Esophagus squamous epithelium (tissue), 5 donors: ENCODE data around the gene ETV7. TPM values are rescaled to one million over a fixed set of nuclear protein-coding genes. Genes with fewer than 3 reads are reported as not detected.
"Not testable (repeated sequence)": the region's sequence is repeated elsewhere in the genome, so short reads cannot be mapped to it uniquely, and the experiment has no call there.

Source experiments
- DNase-seq: peaks from one replicate; lab custom pipeline; 2025; lab: John Stamatoyannopoulos, UW
- H3K27ac ChIP-seq, 4 donors: fragments of 200-600 bp; sonication (generic); one replicate each; pipeline ENCODE4 v1.5.1; 2016 to 2019; ENCODE audit warnings: mild to moderate bottlenecking in 1 of 4
- H3K27me3 ChIP-seq, 4 donors: fragments of 200-600 bp; sonication (generic); 1 replicate in 3 of 4; 2 replicates in 1 of 4; pipeline versions ENCODE4 v1.5.1 to v1.6.0; 2017 to 2021; ENCODE audit warnings: antibody characterized with exemption in 1 of 4
- H3K36me3 ChIP-seq, 3 donors: fragments of 200-600 bp; sonication (generic); one replicate each; pipeline ENCODE4 v1.5.1; 2016 to 2019
- H3K4me1 ChIP-seq, 3 donors: fragments of 200-600 bp; sonication (generic); one replicate each; pipeline ENCODE4 v1.5.1; 2017 to 2019
- H3K4me3 ChIP-seq, 4 donors: fragments of 200-600 bp; sonication (generic); 1 replicate in 3 of 4; 2 replicates in 1 of 4; pipeline ENCODE4 v1.5.1; 2016 to 2019; ENCODE audit warnings: mild to moderate bottlenecking in 2 of 4, moderate library complexity in 1 of 4
- H3K9me3 ChIP-seq, 3 donors: fragments of 200-600 bp; sonication (generic); one replicate each; pipeline ENCODE4 v1.5.1; 2016 to 2019
- CTCF ChIP-seq, 6 experiments: fragments of 450-650 bp in 4 of 6; fragments of 200-600 bp in 2 of 6; sonication (generic) in 2 of 6; IDR thresholded peaks; one replicate each; pipeline ENCODE4 v1.5.1; 2016 to 2019; ENCODE audit warnings: antibody characterized with exemption in 6 of 6, mild to moderate bottlenecking in 4 of 6, moderate library complexity in 4 of 6
- POLR2A ChIP-seq, 4 donors: fragments of 450-650 bp; IDR thresholded peaks; one replicate each; pipeline ENCODE4 v1.6.1; 2017; ENCODE audit warnings: antibody characterized with exemption in 4 of 4, mild to moderate bottlenecking in 4 of 4, moderate library complexity in 3 of 4
- WGBS, 2 donors: methylation state at CpG; one replicate each; pipeline ENCODE4 v1.1.5; 2018; 5-methylcytosine and 5-hydroxymethylcytosine counted together
- intact Hi-C: fragments of 100-400 bp; cut with DNase I; formaldehyde crosslinking; loops from one replicate; pipeline ENCODE4 v1.15.0; 2022
- total RNA-seq, 4 donors: library from RNA; depleted of rRNA; stranded (reverse); fragments of >200 nt; gene quantifications; one replicate each; pipeline ENCODE4 v1.1.0, GENCODE V29; 2016
- donor health status: DM: yes; HTN: yes; CAD: no.

Gene ETV7
- total RNA-seq, 4 donors from 2014 or later, result 1.3 to 7.3 (median 2.3) TPM

GRCh38 chr6:36418558-36418957 lies 31.1 kb upstream of the ETV7 start:
- no peak for DNase-seq
- H3K27me3 ChIP-seq, result no peaks in the 10 kb centered on the region
- H3K27ac ChIP-seq, result no peak overlapping the region
- peaks cover 6 to 28% (median 12%) of the 10 kb centered on the region in 3 donors for H3K4me1 ChIP-seq
- H3K9me3 ChIP-seq, result no peaks in the 10 kb centered on the region
- H3K36me3 ChIP-seq, result no peaks in the 10 kb centered on the region
- WGBS, 2 donors, result 24 to 46% methylated on average over 3 of the region's 3 CpGs
- H3K4me3 ChIP-seq, result no peak overlapping the region
- intact Hi-C loops, result no loop called here
- no peak for TF ChIP-seq CTCF (IDR thresholded peaks at IDR 0.05)
- no peak for TF ChIP-seq POLR2A (IDR thresholded peaks at IDR 0.05)

GRCh38 chr6:36414481-36414880 lies 27.0 kb upstream of the ETV7 start:
- Histone ChIP-seq H3K4me1 (peaks cover 0 to 11% (median 3%) of the 10 kb centered on the region in 3 donors), H3K4me3 (no peak overlapping the region), H3K27me3 (no peaks in the 10 kb centered on the region), H3K9me3 (no peaks in the 10 kb centered on the region), H3K27ac (no peak overlapping the region), H3K36me3 (no peaks in the 10 kb centered on the region)
- intact Hi-C loops, result no loop called here
- no peak for DNase-seq
- TF ChIP-seq POLR2A (IDR thresholded peaks at IDR 0.05), result no peak
- TF ChIP-seq CTCF (IDR thresholded peaks at IDR 0.05), result no peak
- 62 to 64% methylated on average over 1 of the region's 1 CpG for WGBS, 2 donors

GRCh38 chr6:36413489-36414480 lies 26.3 kb upstream of the ETV7 start:
- TF ChIP-seq CTCF (IDR thresholded peaks at IDR 0.05) (no peak), POLR2A (IDR thresholded peaks at IDR 0.05) (no peak)
- Histone ChIP-seq H3K36me3 (no peaks in the 10 kb centered on the region), H3K4me3 (no peak overlapping the region), H3K9me3 (no peaks in the 10 kb centered on the region), H3K27ac (no peak overlapping the region), H3K4me1 (peaks cover 0 to 4% (median under 1%) of the 10 kb centered on the region in 3 donors), H3K27me3 (no peaks in the 10 kb centered on the region)
- 87% methylated on average over 4 of the region's 4 CpGs for WGBS, 2 donors
- DNase-seq, result no peak
- intact Hi-C loops, result no loop called here

- 65 to 69% methylated on average over 5 of the region's 5 CpGs for WGBS, 2 donors
- H3K9me3 ChIP-seq, H3K27me3 ChIP-seq, H3K4me1 ChIP-seq, H3K27ac ChIP-seq, H3K4me3 ChIP-seq, DNase-seq, H3K36me3 ChIP-seq, intact Hi-C loops: not testable (repeated sequence)
These were observed 22.2 kb upstream of the ETV7 start for GRCh38 chr6:36409718-36410117.

GRCh38 chr6:36404164-36404563 lies 16.7 kb upstream of the ETV7 start:
- Histone ChIP-seq H3K36me3 (no peaks in the 10 kb centered on the region), H3K27me3 (no peaks in the 10 kb centered on the region), H3K9me3 (no peaks in the 10 kb centered on the region), H3K4me1 (no peaks in the 10 kb centered on the region), H3K27ac (no peak overlapping the region), H3K4me3 (no peak overlapping the region)
- intact Hi-C loops, result no loop called here
- whole genome bisulfite sequencing, 2 donors, result 87 to 92% methylated on average over 4 of the region's 4 CpGs
- no peak for DNase-seq
- TF ChIP-seq POLR2A (IDR thresholded peaks at IDR 0.05) (no peak), CTCF (IDR thresholded peaks at IDR 0.05) (no peak)
